Mesothelial cell of epicardium (in vitro differentiated cells): ENCODE data around the gene LTO1. TPM values are rescaled to one million over a fixed set of nuclear protein-coding genes. Genes with fewer than 3 reads are reported as not detected.

Experiments
- DNase-seq, 2 experiments: peaks; one replicate each; pipeline ENCODE4 v3.0.0; 2021; ENCODE audit warnings: low spot score in 2 of 2; ENCODE audit not compliant: unreplicated experiment in 2 of 2
- H3K27ac Mint-ChIP-seq: 2 replicates; pipeline ENCODE4 v1.8.0; 2021; ENCODE audit warnings: mixed read lengths
- H3K27me3 Mint-ChIP-seq: 2 replicates; pipeline ENCODE4 v1.8.0; 2021; ENCODE audit warnings: low read depth, mixed read lengths
- H3K36me3 Mint-ChIP-seq: 2 replicates; pipeline ENCODE4 v1.8.0; 2021; ENCODE audit warnings: mixed read lengths
- H3K4me1 Mint-ChIP-seq: 2 replicates; pipeline ENCODE4 v1.8.0; 2021; ENCODE audit warnings: mixed read lengths
- H3K4me3 Mint-ChIP-seq: 2 replicates; pipeline ENCODE4 v1.8.0; 2021; ENCODE audit warnings: mild to moderate bottlenecking, moderate library complexity, mixed read lengths
- H3K9me3 Mint-ChIP-seq: 2 replicates; pipeline ENCODE4 v1.8.0; 2021; ENCODE audit warnings: mixed read lengths
- CTCF ChIP-seq: fragments of 200-600 bp; sonication (generic); IDR thresholded peaks from one replicate; pipeline ENCODE4 v1.5.0; 2021; ENCODE audit warnings: antibody characterized with exemption; ENCODE audit not compliant: unreplicated experiment
- total RNA-seq: library from RNA; stranded (reverse); gene quantifications from 3 replicates; pipeline ENCODE4 v1.2.1, GENCODE V29; 2021

LTO1 gene
- total RNA-seq, 1 donor from 2014 or later = 31.6 TPM

- no peak overlapping the region for H3K4me3 Mint-ChIP-seq
- peaks cover 6% of the 10 kb centered on the region for H3K27me3 Mint-ChIP-seq
- no peaks in the 10 kb centered on the region for H3K36me3 Mint-ChIP-seq
- H3K9me3 Mint-ChIP-seq = no peaks in the 10 kb centered on the region
- no peak for DNase-seq
- H3K4me1 Mint-ChIP-seq = peaks cover 3% of the 10 kb centered on the region
- TF ChIP-seq CTCF = no peak
- H3K27ac Mint-ChIP-seq = no peak overlapping the region
These were observed 7.1 kb upstream of the LTO1 start for GRCh38 chr11:69682221-69682620.

GRCh38 chr11:69680688-69681087, 5.5 kb upstream of the LTO1 start:
- no peaks in the 10 kb centered on the region for H3K36me3 Mint-ChIP-seq

GRCh38 chr11:69677749-69678148, 2.6 kb upstream of the LTO1 start:
- H3K4me3 Mint-ChIP-seq = no peak overlapping the region
- peaks cover 3% of the 10 kb centered on the region for H3K27me3 Mint-ChIP-seq

More at GRCh38 chr11:69680688-69681087, 5.5 kb upstream of the LTO1 start:
- peaks cover 5% of the 10 kb centered on the region for H3K27me3 Mint-ChIP-seq
- no peak overlapping the region for H3K27ac Mint-ChIP-seq
- H3K4me1 Mint-ChIP-seq = peaks cover 2% of the 10 kb centered on the region
- TF ChIP-seq CTCF = no peak
- no peaks in the 10 kb centered on the region for H3K9me3 Mint-ChIP-seq
- DNase-seq = no peak
- H3K4me3 Mint-ChIP-seq = no peak overlapping the region

GRCh38 chr11:69674267-69674885, 777 bp downstream of the LTO1 start:
- peak overlapping the region; percentile 79 for H3K27ac Mint-ChIP-seq
- peaks cover 3% of the 10 kb centered on the region for H3K27me3 Mint-ChIP-seq
- H3K9me3 Mint-ChIP-seq = no peaks in the 10 kb centered on the region
- H3K4me1 Mint-ChIP-seq = peaks cover 23% of the 10 kb centered on the region
- H3K36me3 Mint-ChIP-seq = peaks cover 11% of the 10 kb centered on the region
- TF ChIP-seq CTCF = no peak
- peak overlapping the region; percentile 93 for H3K4me3 Mint-ChIP-seq
- DNase-seq = no peak

More at GRCh38 chr11:69677749-69678148, 2.6 kb upstream of the LTO1 start:
- no peak for DNase-seq
- H3K36me3 Mint-ChIP-seq = peaks cover 2% of the 10 kb centered on the region
- no peaks in the 10 kb centered on the region for H3K9me3 Mint-ChIP-seq
- no peak for TF ChIP-seq CTCF
- no peak overlapping the region for H3K27ac Mint-ChIP-seq
- peaks cover 18% of the 10 kb centered on the region for H3K4me1 Mint-ChIP-seq

- H3K27me3 Mint-ChIP-seq = no peaks in the 10 kb centered on the region
- H3K9me3 Mint-ChIP-seq = no peaks in the 10 kb centered on the region
- DNase-seq = no peak
- H3K4me1 Mint-ChIP-seq = peaks cover 23% of the 10 kb centered on the region
- no peak overlapping the region for H3K4me3 Mint-ChIP-seq
- TF ChIP-seq CTCF = no peak
- peaks cover 18% of the 10 kb centered on the region for H3K36me3 Mint-ChIP-seq
- H3K27ac Mint-ChIP-seq = no peak overlapping the region
These were observed 3.3 kb downstream of the LTO1 start for GRCh38 chr11:69671734-69672465.
